WTC11 (cell line): Measurements from ENCODE around the gene LRRC49. TPM values are rescaled to one million over a fixed set of nuclear protein-coding genes. Genes with fewer than 3 reads are reported as not detected.

Source experiments
- ATAC-seq: fragments of 200-7000 bp; cut with Tn5 transposase; 2 replicates; pipeline ENCODE4 v1.10.0; 2021; ENCODE audit warnings: mild to moderate bottlenecking, moderate library complexity
- CTCF ChIA-PET: fragments of 300-600 bp; sonication (Branson Sonifier 250); formaldehyde crosslinking; loops from one replicate; lab custom pipeline; 2021; ENCODE audit warnings: antibody characterized with exemption; lab: Charles Lee
- POLR2A ChIA-PET: fragments of 350-600 bp; sonication (Branson Sonifier 250); formaldehyde crosslinking; loops from one replicate; lab custom pipeline; 2021; ENCODE audit warnings: antibody characterized with exemption; lab: Charles Lee
- DNase-seq: peaks from one replicate; pipeline ENCODE4 v3.0.0; 2021; ENCODE audit warnings: low spot score
- H3K27ac Mint-ChIP-seq: 2 replicates; pipeline ENCODE4 v1.8.0; 2021; ENCODE audit warnings: mixed read lengths
- H3K27me3 Mint-ChIP-seq: 2 replicates; pipeline ENCODE4 v1.8.0; 2021; ENCODE audit warnings: low read depth, mild to moderate bottlenecking, moderate library complexity, mixed read lengths
- H3K36me3 Mint-ChIP-seq: 2 replicates; pipeline ENCODE4 v1.8.0; 2021; ENCODE audit warnings: mixed read lengths
- H3K4me1 Mint-ChIP-seq: 2 replicates; pipeline ENCODE4 v1.8.0; 2022; ENCODE audit warnings: mixed read lengths
- H3K4me3 Mint-ChIP-seq: 2 replicates; pipeline ENCODE4 v1.8.0; 2021; ENCODE audit warnings: mild to moderate bottlenecking, moderate library complexity, mixed read lengths
- H3K9me3 Mint-ChIP-seq: 2 replicates; pipeline ENCODE4 v1.8.0; 2021; ENCODE audit warnings: mixed read lengths
- CREB1 ChIP-seq: sonication (generic); formaldehyde crosslinking; IDR thresholded peaks from 2 replicates; pipeline ENCODE4 v1.8.0; 2023; ENCODE audit warnings: mild to moderate bottlenecking, missing genetic modification reagents
- CREM ChIP-seq: sonication (generic); formaldehyde crosslinking; IDR thresholded peaks from 2 replicates; pipeline ENCODE4 v1.8.1; 2022; ENCODE audit warnings: mild to moderate bottlenecking, missing genetic modification reagents, moderate library complexity
- ELF4 ChIP-seq: sonication (generic); formaldehyde crosslinking; IDR thresholded peaks from 2 replicates; pipeline ENCODE4 v1.8.1; 2022; ENCODE audit warnings: low read depth, mild to moderate bottlenecking, moderate library complexity, missing genetic modification reagents
- EMX1 ChIP-seq: fragments of 250-450 bp; sonication (Bioruptor Pico); IDR thresholded peaks from 2 replicates; pipeline ENCODE4 v1.8.0; 2021; ENCODE audit warnings: mild to moderate bottlenecking
- ETV6 ChIP-seq: sonication (generic); formaldehyde crosslinking; IDR thresholded peaks from 2 replicates; pipeline ENCODE4 v1.8.1; 2022; ENCODE audit warnings: mild to moderate bottlenecking, missing genetic modification reagents
- JUN ChIP-seq: sonication (generic); formaldehyde crosslinking; IDR thresholded peaks from 2 replicates; pipeline ENCODE4 v1.8.0; 2023; ENCODE audit warnings: mild to moderate bottlenecking, missing genetic modification reagents
- MYBL2 ChIP-seq: sonication (generic); formaldehyde crosslinking; IDR thresholded peaks from 2 replicates; pipeline ENCODE4 v1.8.1; 2023; ENCODE audit warnings: mild to moderate bottlenecking, moderate library complexity, missing genetic modification reagents
- NFE2L1 ChIP-seq: sonication (generic); formaldehyde crosslinking; IDR thresholded peaks from 2 replicates; pipeline ENCODE4 v1.8.1; 2023; ENCODE audit warnings: missing genetic modification reagents
- PRRX2 ChIP-seq: fragments of 250-450 bp; sonication (Bioruptor Pico); IDR thresholded peaks from 2 replicates; pipeline ENCODE4 v1.8.0; 2021; ENCODE audit warnings: mild to moderate bottlenecking
- RELA ChIP-seq: sonication (generic); formaldehyde crosslinking; IDR thresholded peaks from 2 replicates; pipeline ENCODE4 v1.8.1; 2022; ENCODE audit warnings: missing genetic modification reagents, mild to moderate bottlenecking, borderline replicate concordance
- RORB ChIP-seq: fragments of 250-450 bp; sonication (Bioruptor Pico); IDR thresholded peaks from 2 replicates; pipeline ENCODE4 v1.9.0; 2021; ENCODE audit warnings: mild to moderate bottlenecking
- TEAD4 ChIP-seq: sonication (generic); formaldehyde crosslinking; IDR thresholded peaks from 2 replicates; pipeline ENCODE4 v1.8.0; 2022; ENCODE audit warnings: mild to moderate bottlenecking, missing genetic modification reagents
- TP53 ChIP-seq: sonication (generic); formaldehyde crosslinking; IDR thresholded peaks from 2 replicates; pipeline ENCODE4 v1.8.1; 2023; ENCODE audit warnings: mild to moderate bottlenecking, missing genetic modification reagents
- total RNA-seq: library from RNA; stranded (reverse); gene quantifications from 3 replicates; pipeline ENCODE4 v1.2.3, GENCODE V29; 2021
- TF ChIP-seq, protein P1 (sequence below): fragments of 250-450 bp; sonication (Bioruptor Pico); IDR thresholded peaks from 2 replicates; pipeline ENCODE4 v1.9.0; 2021; ENCODE audit warnings: moderate library complexity, mild to moderate bottlenecking, inconsistent platforms, borderline replicate concordance
- TF ChIP-seq, protein P2 (sequence below): sonication (generic); formaldehyde crosslinking; IDR thresholded peaks from 2 replicates; pipeline ENCODE4 v1.8.1; 2022; ENCODE audit warnings: low read depth, missing genetic modification reagents, borderline replicate concordance
- TF ChIP-seq, protein P3 (sequence below): sonication (generic); formaldehyde crosslinking; conservative IDR thresholded peaks from 2 replicates; pipeline ENCODE4 v1.8.1; 2023; ENCODE audit warnings: mild to moderate bottlenecking, low read depth, missing genetic modification reagents, moderate library complexity
- TF ChIP-seq, protein P4 (sequence below): fragments of 250-450 bp; sonication (Bioruptor Pico); IDR thresholded peaks from 2 replicates; pipeline ENCODE4 v1.8.0; 2021; ENCODE audit warnings: mild to moderate bottlenecking
- TF ChIP-seq, protein P5 (sequence below): sonication (generic); formaldehyde crosslinking; IDR thresholded peaks from 2 replicates; pipeline ENCODE4 v1.8.1; 2022; ENCODE audit warnings: mild to moderate bottlenecking, moderate library complexity, missing genetic modification reagents
- TF ChIP-seq, protein P6 (sequence below): sonication (generic); formaldehyde crosslinking; IDR thresholded peaks from 2 replicates; pipeline ENCODE4 v1.8.0; 2022; ENCODE audit warnings: mild to moderate bottlenecking, missing genetic modification reagents
- TF ChIP-seq, protein P7 (sequence below): sonication (generic); formaldehyde crosslinking; IDR thresholded peaks from 2 replicates; pipeline ENCODE4 v1.8.0; 2023; ENCODE audit warnings: missing genetic modification reagents

LRRC49 gene
- total RNA-seq, 1 experiment from 2014 or later: 6.9 TPM

DNA sequence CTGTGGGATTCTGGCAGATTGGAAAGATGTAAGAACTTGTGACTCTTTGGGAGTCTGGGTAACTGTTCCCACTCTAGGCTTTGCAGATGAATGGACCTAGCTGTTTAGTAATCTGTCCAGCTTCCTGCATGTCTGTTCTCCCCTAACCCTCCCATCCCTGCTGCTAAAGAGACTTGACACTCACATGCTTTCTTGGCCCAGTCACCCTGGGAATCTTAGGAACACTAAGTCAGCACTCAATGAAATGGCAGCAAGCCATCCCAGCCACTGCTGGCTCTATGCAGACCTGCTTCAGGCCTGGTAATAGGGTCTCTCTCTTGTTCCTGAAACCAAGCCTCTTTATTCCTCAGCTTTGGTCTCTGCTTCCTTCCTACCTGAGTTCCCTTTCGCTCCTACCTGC, 158.9 kb downstream of the LRRC49 start (continued):
- TF ChIP-seq, protein P1, sequence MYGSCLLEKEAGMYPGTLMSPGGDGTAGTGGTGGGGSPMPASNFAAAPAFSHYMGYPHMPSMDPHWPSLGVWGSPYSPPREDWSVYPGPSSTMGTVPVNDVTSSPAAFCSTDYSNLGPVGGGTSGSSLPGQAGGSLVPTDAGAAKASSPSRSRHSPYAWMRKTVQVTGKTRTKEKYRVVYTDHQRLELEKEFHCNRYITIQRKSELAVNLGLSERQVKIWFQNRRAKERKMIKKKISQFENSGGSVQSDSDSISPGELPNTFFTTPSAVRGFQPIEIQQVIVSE (CRISPR knock-in tag): no peak

DNA sequence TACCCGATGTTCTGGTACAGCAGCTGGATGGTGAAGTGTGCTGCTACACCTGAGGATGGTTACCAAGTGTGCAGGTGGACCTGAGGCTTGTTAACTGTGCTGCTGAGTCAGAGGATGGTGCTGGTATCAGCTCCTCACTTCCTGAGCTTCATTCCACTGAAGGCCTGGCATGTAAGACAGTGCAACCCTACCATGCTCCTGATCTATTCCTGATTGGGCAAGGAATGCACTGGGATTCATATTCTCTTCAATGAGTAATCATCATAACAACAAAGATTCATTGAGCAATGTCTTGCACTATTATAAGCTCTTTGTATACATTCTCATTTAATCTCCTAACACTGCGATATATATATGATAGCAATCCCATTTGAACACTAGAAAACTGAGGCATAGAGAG, 159.7 kb downstream of the LRRC49 start:
- POLR2A ChIA-PET: no interaction called here
- CTCF ChIA-PET: no interaction called here
- no peaks in the 10 kb centered on the region for H3K27me3 Mint-ChIP-seq
- peaks cover 21% of the 10 kb centered on the region for H3K4me1 Mint-ChIP-seq
- 0 out of 2 replicates have a peak, but pooled peaks cover 3% of the 10 kb centered on the region for H3K36me3 Mint-ChIP-seq
- H3K9me3 Mint-ChIP-seq: peaks cover 4% of the 10 kb centered on the region
- no peak overlapping the region for H3K4me3 Mint-ChIP-seq
- TF ChIP-seq, protein P2, sequence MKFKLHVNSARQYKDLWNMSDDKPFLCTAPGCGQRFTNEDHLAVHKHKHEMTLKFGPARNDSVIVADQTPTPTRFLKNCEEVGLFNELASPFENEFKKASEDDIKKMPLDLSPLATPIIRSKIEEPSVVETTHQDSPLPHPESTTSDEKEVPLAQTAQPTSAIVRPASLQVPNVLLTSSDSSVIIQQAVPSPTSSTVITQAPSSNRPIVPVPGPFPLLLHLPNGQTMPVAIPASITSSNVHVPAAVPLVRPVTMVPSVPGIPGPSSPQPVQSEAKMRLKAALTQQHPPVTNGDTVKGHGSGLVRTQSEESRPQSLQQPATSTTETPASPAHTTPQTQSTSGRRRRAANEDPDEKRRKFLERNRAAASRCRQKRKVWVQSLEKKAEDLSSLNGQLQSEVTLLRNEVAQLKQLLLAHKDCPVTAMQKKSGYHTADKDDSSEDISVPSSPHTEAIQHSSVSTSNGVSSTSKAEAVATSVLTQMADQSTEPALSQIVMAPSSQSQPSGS (CRISPR knock-in tag): no peak
- no peak for TF ChIP-seq JUN (CRISPR knock-in tag)
- TF ChIP-seq, protein P3, sequence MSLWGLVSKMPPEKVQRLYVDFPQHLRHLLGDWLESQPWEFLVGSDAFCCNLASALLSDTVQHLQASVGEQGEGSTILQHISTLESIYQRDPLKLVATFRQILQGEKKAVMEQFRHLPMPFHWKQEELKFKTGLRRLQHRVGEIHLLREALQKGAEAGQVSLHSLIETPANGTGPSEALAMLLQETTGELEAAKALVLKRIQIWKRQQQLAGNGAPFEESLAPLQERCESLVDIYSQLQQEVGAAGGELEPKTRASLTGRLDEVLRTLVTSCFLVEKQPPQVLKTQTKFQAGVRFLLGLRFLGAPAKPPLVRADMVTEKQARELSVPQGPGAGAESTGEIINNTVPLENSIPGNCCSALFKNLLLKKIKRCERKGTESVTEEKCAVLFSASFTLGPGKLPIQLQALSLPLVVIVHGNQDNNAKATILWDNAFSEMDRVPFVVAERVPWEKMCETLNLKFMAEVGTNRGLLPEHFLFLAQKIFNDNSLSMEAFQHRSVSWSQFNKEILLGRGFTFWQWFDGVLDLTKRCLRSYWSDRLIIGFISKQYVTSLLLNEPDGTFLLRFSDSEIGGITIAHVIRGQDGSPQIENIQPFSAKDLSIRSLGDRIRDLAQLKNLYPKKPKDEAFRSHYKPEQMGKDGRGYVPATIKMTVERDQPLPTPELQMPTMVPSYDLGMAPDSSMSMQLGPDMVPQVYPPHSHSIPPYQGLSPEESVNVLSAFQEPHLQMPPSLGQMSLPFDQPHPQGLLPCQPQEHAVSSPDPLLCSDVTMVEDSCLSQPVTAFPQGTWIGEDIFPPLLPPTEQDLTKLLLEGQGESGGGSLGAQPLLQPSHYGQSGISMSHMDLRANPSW: no peak
- ATAC-seq (no peak), DNase-seq (no peak)
- H3K27ac Mint-ChIP-seq: no peak overlapping the region

DNA sequence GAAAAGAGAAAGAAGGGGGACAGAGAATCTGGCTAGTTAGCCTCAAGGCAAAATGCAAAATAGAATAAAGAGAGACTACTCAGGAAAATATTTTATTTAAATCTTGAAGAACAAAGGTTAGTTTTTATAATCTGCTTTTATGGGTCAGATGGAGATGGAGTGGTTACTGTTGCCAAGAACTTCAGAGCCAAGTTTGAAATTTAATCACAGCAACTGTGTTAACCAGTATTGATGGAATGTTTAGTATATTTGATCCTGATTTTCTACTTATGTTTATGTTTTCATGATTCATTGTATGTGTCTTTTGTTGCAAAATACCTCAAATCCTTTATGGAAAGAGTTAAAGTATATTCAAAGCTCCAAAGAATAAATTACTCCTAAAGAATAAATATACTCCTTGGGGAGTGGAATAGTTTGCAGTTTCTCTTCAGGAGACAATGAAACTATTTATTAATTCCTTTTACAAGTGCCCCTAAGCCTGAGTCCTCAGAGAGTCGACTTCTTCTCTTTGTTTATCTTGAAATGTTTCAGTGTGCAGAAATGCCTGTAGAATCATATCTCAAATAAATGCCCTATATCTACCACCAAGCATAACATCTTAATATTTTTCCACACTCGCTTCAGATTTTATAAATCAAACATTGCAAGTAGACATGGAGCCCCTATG, 161.8 kb downstream of the LRRC49 start:
- Mint-ChIP-seq H3K27me3 (no peaks in the 10 kb centered on the region), H3K36me3 (0 out of 2 replicates have a peak, but pooled peaks cover 3% of the 10 kb centered on the region)
- ATAC-seq: no peak
- no peak for TF ChIP-seq EMX1 (CRISPR knock-in tag)
- TF ChIP-seq PRRX2: no peak
- TF ChIP-seq, protein P1 (CRISPR knock-in tag): no peak
- TF ChIP-seq, protein P4, sequence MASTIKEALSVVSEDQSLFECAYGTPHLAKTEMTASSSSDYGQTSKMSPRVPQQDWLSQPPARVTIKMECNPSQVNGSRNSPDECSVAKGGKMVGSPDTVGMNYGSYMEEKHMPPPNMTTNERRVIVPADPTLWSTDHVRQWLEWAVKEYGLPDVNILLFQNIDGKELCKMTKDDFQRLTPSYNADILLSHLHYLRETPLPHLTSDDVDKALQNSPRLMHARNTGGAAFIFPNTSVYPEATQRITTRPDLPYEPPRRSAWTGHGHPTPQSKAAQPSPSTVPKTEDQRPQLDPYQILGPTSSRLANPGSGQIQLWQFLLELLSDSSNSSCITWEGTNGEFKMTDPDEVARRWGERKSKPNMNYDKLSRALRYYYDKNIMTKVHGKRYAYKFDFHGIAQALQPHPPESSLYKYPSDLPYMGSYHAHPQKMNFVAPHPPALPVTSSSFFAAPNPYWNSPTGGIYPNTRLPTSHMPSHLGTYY (CRISPR knock-in tag): no peak
- TF ChIP-seq RELA (CRISPR knock-in tag): no peak
- TF ChIP-seq CREB1 (CRISPR knock-in tag): no peak
- TF ChIP-seq, protein P5, sequence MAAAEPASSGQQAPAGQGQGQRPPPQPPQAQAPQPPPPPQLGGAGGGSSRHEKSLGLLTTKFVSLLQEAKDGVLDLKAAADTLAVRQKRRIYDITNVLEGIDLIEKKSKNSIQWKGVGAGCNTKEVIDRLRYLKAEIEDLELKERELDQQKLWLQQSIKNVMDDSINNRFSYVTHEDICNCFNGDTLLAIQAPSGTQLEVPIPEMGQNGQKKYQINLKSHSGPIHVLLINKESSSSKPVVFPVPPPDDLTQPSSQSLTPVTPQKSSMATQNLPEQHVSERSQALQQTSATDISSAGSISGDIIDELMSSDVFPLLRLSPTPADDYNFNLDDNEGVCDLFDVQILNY (CRISPR knock-in tag): no peak
- TF ChIP-seq, protein P6, sequence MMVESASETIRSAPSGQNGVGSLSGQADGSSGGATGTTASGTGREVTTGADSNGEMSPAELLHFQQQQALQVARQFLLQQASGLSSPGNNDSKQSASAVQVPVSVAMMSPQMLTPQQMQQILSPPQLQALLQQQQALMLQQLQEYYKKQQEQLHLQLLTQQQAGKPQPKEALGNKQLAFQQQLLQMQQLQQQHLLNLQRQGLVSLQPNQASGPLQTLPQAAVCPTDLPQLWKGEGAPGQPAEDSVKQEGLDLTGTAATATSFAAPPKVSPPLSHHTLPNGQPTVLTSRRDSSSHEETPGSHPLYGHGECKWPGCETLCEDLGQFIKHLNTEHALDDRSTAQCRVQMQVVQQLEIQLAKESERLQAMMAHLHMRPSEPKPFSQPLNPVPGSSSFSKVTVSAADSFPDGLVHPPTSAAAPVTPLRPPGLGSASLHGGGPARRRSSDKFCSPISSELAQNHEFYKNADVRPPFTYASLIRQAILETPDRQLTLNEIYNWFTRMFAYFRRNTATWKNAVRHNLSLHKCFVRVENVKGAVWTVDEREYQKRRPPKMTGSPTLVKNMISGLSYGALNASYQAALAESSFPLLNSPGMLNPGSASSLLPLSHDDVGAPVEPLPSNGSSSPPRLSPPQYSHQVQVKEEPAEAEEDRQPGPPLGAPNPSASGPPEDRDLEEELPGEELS (CRISPR knock-in tag): no peak
- TF ChIP-seq RORB (CRISPR knock-in tag): no peak
- no peak for TF ChIP-seq NFE2L1 (CRISPR knock-in tag)
- TF ChIP-seq, protein P7, sequence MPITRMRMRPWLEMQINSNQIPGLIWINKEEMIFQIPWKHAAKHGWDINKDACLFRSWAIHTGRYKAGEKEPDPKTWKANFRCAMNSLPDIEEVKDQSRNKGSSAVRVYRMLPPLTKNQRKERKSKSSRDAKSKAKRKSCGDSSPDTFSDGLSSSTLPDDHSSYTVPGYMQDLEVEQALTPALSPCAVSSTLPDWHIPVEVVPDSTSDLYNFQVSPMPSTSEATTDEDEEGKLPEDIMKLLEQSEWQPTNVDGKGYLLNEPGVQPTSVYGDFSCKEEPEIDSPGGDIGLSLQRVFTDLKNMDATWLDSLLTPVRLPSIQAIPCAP: no peak
- no peak for TF ChIP-seq MYBL2 (CRISPR knock-in tag)
- TF ChIP-seq TP53 (CRISPR knock-in tag): no peak
- no peak for TF ChIP-seq ELF4 (CRISPR knock-in tag)
- no peak for TF ChIP-seq TEAD4 (CRISPR knock-in tag)
- no peak for TF ChIP-seq CREM
- no peak for TF ChIP-seq ETV6 (CRISPR knock-in tag)

More for the DNA sequence above, 161.8 kb downstream of the LRRC49 start:
- Mint-ChIP-seq H3K4me1 (peaks cover 15% of the 10 kb centered on the region), H3K27ac (no peak overlapping the region), H3K9me3 (peaks cover 12% of the 10 kb centered on the region), H3K4me3 (no peak overlapping the region)
- CTCF ChIA-PET: no interaction called here
- POLR2A ChIA-PET: no interaction called here
- DNase-seq: no peak
